Hepatocyte (in vitro differentiated cells): ENCODE data around the gene PRKCA.

Experiments used
- EZH2 ChIP-seq: fragments of 200-600 bp; sonication (generic); IDR thresholded peaks from 2 replicates; pipeline ENCODE4 v1.6.1; 2016; ENCODE audit warnings: antibody characterized with exemption, mild to moderate bottlenecking, borderline replicate concordance
- EZH2phosphoT487 ChIP-seq: fragments of 200-600 bp; sonication (generic); IDR thresholded peaks from one replicate; pipeline ENCODE4 v1.6.1; 2018; ENCODE audit warnings: antibody characterized with exemption, mild to moderate bottlenecking, low read depth, moderate library complexity; ENCODE audit not compliant: unreplicated experiment, severe bottlenecking
- TF ChIP-seq, protein P1 (sequence below): fragments of 200-600 bp; sonication (generic); IDR thresholded peaks from 2 replicates; pipeline ENCODE4 v1.5.1; 2016; ENCODE audit warnings: antibody characterized with exemption, mild to moderate bottlenecking; ENCODE audit not compliant: poor library complexity

DNA sequence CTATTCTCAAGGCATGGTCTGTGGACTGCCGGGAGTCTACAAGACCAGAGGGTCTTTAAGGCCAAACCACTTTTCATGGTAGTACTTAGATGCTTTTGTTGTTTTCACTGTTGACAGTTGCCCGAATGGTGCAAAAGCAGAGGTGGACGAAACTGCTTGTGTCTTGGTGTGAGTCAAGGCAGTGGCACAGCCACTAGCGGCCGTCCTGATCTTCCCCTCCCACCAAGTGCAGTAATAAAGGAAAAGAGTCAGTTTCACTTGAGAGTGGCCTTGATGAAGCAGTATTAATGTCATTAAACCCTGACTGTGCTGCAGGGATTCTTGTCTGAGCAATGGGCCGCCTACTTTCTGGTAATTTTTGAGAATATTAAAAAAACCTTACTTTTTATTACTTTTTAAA is 109.1 kb downstream of the PRKCA start:
- TF ChIP-seq, protein P1, sequence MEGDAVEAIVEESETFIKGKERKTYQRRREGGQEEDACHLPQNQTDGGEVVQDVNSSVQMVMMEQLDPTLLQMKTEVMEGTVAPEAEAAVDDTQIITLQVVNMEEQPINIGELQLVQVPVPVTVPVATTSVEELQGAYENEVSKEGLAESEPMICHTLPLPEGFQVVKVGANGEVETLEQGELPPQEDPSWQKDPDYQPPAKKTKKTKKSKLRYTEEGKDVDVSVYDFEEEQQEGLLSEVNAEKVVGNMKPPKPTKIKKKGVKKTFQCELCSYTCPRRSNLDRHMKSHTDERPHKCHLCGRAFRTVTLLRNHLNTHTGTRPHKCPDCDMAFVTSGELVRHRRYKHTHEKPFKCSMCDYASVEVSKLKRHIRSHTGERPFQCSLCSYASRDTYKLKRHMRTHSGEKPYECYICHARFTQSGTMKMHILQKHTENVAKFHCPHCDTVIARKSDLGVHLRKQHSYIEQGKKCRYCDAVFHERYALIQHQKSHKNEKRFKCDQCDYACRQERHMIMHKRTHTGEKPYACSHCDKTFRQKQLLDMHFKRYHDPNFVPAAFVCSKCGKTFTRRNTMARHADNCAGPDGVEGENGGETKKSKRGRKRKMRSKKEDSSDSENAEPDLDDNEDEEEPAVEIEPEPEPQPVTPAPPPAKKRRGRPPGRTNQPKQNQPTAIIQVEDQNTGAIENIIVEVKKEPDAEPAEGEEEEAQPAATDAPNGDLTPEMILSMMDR, result no peak
- TF ChIP-seq EZH2 (no peak), EZH2phosphoT487 (no peak)
